Motor neuron (in vitro differentiated cells): Measurements from ENCODE around the gene LAMA2. TPM values are rescaled to one million over a fixed set of nuclear protein-coding genes. Genes with fewer than 3 reads are reported as not detected.

Experiments
- ATAC-seq, 8 experiments: fragments of 200-7000 bp; cut with Tn5 transposase; replicated peaks in 6 of 8; 2 replicates each; pipeline ENCODE4 v1.8.0; 2021; ENCODE audit warnings: mild to moderate bottlenecking in 8 of 8, moderate library complexity in 8 of 8
- H3K27ac ChIP-seq, 2 donors: fragments of 250-450 bp; sonication (Bioruptor Pico); 2 replicates each; pipeline ENCODE4 v1.9.0; 2021; ENCODE audit warnings: antibody characterized with exemption in 2 of 2, mild to moderate bottlenecking in 2 of 2, moderate library complexity in 1 of 2
- H3K4me1 ChIP-seq, 2 donors: fragments of 250-450 bp; sonication (Bioruptor Pico); replicated peaks in 1 of 2; 2 replicates each; pipeline ENCODE4 v1.6.1; 2021; ENCODE audit warnings: antibody characterized with exemption in 2 of 2, mild to moderate bottlenecking in 2 of 2, moderate library complexity in 1 of 2
- H3K4me3 ChIP-seq, 5 donors: fragments of 250-450 bp; sonication (Bioruptor Pico); 2 replicates each; pipeline ENCODE4 v1.9.0; 2021; ENCODE audit warnings: antibody characterized with exemption in 5 of 5, mild to moderate bottlenecking in 5 of 5, moderate library complexity in 4 of 5
- WGBS, 10 experiments: fragments of 450-650 bp; shearing (Covaris generic); methylation state at CpG; one replicate each; pipeline ENCODE4 v1.0.0; 2022; 5-methylcytosine and 5-hydroxymethylcytosine counted together
- in situ Hi-C, 9 experiments: fragments of 400-800 bp; cut with MboI; loops; one replicate each; pipeline ENCODE4 v1.15.0; 2021; ENCODE audit warnings: low sequenced_read_pairs in 9 of 9, low pct_unique_long_range_greater_than_20kb in 2 of 9; ENCODE audit not compliant: unreplicated experiment in 9 of 9
- total RNA-seq, 8 experiments: library from RNA; unstranded; fragments of 300-600 nt; gene quantifications; 2 replicates each; pipeline versions ENCODE4 v1.2.3 to v1.2.4, GENCODE V29; 2022

Gene LAMA2
- total RNA-seq, 8 experiments from 2014 or later = 0.52 to 232 (median 5.1) TPM

DNA sequence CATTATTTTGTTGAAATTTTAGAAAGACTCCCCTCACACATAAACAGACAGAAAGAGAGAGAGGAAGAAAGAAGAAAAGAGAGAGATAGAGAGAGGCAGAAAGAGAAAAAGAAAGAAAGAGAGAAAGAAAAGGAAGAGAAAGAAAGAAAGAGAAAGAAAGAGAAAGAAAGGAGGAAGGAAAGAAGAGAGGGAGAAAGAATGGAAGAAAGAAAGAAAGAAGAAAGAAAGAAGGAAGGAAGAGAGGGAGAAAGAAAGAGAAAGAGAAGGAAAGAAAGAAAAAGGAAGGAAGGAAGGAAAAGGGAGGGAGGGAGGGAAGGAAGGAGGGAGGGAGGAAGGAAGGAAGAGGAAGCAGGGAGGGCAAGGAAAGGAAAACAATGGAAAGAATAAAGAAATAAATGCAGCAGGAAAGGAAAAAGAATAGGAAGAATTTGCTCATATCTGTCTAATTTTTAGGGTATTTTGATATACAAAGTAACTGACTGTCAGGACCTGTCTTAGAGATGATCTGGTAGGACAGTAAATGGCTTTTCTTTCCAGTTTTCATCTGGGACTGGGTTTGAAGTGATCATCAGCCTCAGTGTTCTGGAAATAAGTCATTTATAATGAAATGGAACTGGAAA lies 325.6 kb downstream of the LAMA2 start:
- peaks cover 3 to 6% of the 10 kb centered on the region in 2 donors for H3K4me1 ChIP-seq
- no peak for ATAC-seq
- in situ Hi-C loops = loop anchor here in 1 of 9 experiments (10.0 kb wide), 1 partner anchor 64 kb away; no protein-coding TSS in a partner anchor
- H3K4me3 ChIP-seq = no peak overlapping the region
- no peak overlapping the region for H3K27ac ChIP-seq

DNA sequence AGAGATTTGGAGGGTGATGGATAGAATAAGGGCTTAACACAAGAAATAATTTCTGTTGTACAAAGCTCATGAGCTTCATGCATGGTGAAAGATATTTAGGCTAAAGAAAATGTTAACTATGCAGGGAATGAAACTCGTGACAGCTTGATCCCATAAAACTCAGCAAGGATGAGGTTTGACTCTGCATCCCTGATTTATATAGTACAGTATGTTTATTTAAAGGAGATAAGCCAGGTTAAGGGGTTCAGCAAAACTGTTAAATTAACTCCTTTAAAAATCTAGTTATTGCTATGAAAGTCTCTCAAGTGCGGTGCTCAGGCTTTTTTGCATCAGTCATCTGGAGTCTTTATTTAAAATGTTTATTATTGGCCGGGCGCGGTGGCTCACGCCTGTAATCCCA lies 326.4 kb downstream of the LAMA2 start:
- whole genome bisulfite sequencing, 10 experiments = 75 to 100% (median 100%) methylated on average over 1 to 5 of the region's 6 CpGs; no CpG with 5 or more reads in 1 of the 10 experiments
- H3K27ac ChIP-seq = no peak overlapping the region
- no peak for ATAC-seq
- peaks cover 3 to 6% of the 10 kb centered on the region in 2 donors for H3K4me1 ChIP-seq
- no peak overlapping the region for H3K4me3 ChIP-seq
- in situ Hi-C loops = loop anchor here in 1 of 9 experiments (10.0 kb wide), 1 partner anchor 65 kb away; no protein-coding TSS in a partner anchor

DNA sequence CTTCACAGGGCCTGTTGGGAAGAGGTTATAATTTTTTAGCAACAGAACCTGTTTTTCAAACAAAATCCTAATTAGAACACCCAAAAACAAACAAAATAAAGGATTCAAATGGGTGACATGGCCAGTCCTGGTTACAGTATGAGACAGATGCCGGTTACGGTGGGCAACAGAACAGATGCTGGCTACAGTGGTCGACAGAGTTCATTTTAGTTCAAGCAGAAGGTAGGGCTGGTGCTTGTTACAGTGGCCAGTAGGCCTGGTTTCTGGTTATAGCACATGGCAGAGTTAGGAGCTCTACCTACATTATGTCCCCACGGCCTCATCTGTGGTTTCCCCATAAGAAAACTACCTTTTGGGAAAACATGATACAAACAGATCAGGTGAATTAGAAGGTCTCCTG lies 327.7 kb downstream of the LAMA2 start:
- in situ Hi-C loops = no loop called here

DNA sequence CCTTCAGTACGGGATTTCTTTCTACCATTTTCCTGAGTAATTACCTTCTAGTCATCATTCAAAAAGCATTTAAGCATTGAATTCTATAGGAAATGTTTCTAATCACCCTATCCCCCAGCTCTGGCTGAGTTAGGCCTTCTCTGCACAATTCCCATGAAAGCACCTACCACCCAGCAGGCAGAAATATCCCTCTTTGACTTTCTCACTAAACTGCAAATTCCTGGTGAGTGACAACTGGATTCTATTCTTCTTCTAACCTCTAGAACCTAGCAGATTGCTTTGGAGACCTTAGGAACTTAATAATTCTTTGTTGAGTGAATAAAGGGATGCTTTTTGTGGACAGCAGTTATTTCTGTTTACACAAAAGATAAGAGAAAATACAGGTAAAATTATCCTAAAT lies 328.7 kb downstream of the LAMA2 start:
- ATAC-seq = no peak
- Histone ChIP-seq H3K27ac (no peak overlapping the region), H3K4me3 (no peak overlapping the region), H3K4me1 (peaks cover 3 to 5% of the 10 kb centered on the region in 2 donors)
- in situ Hi-C loops = no loop called here
- 40 to 89% (median 70%) methylated on average over 1 of the region's 1 CpG; no CpG with 5 or more reads in 2 of the 10 experiments for WGBS, 10 experiments

More for the DNA sequence above, 327.7 kb downstream of the LAMA2 start:
- 83 to 100% (median 95%) methylated on average over 2 to 4 of the region's 4 CpGs; no CpG with 5 or more reads in 3 of the 10 experiments for WGBS, 10 experiments
- Histone ChIP-seq H3K4me3 (no peak overlapping the region), H3K27ac (no peak overlapping the region), H3K4me1 (peaks cover 3 to 6% of the 10 kb centered on the region in 2 donors)
- ATAC-seq = no peak

DNA sequence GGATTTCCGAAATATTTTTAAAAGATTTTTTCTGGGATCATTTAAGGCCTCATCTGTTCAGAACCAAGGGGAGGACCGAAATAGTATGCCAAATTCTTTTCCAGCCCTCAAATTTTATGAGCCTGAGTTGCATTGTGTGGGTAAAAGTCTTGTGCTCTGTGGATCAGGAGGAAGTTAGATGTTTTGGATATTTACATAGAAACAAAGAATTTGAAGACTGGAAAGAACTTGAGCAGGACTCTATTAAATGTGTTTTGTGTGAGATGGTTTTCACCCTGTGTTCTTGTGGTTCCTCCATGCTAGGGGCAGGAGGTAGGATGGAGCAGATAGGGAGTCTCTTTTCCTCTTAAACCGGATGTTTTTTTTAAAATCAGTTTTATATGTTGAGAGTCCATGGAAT lies 329.1 kb downstream of the LAMA2 start:
- H3K4me3 ChIP-seq = no peak overlapping the region
- WGBS, 10 experiments = 47 to 100% (median 85%) methylated on average over 1 to 3 of the region's 3 CpGs
- peaks cover under 1% of the 10 kb centered on the region in 2 donors for H3K4me1 ChIP-seq
- in situ Hi-C loops = no loop called here
- ATAC-seq = no peak
- H3K27ac ChIP-seq = no peak overlapping the region

DNA sequence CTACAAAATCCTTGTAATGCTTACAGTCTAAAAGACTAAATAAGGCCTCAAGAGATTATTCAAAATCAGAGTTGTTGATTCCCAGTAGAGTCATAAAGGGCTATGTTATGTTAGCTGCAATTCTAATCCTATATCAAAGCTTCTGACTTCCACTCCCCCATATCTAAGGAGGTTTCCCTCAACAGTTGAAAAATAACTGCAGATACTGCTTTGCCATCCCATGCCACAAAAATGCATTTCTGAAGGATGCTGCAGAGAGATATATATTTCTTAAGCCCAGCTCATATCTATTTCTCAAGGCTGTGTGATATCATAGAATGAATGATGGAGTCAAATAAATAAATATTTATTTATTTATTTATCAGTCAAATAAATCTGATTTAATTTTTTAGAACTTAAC lies 332.3 kb downstream of the LAMA2 start:
- no peak for ATAC-seq
- H3K27ac ChIP-seq = no peak overlapping the region
- H3K4me3 ChIP-seq = no peak overlapping the region
- H3K4me1 ChIP-seq = no peaks in the 10 kb centered on the region
- in situ Hi-C loops = no loop called here

DNA sequence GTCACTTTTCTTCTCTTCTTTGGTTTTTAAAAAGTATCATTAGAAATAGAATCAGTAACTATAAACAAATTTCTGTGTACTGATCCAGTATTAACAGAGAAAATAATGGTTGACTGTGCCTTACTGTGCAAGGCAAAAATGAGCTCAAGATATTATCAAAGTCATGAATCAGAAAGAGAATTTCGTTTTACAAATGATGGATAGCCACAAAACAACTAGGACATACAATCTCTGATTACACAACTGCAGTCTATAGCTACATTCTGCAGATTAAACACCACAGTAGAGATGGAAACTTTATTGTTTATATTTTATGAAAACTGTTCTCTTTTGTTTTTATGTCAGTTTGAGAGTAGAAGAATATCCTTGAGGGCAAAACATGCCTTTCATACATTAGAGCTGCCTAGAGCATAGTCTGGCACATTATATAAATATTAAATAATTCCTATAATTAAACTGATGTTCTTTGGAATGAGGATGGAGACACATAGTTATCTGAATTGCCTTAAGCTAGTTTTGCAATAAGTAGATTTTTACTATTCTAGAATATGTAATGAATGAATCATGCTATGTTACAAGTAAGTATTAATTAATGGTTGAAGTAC lies 333.1 kb downstream of the LAMA2 start:
- H3K4me1 ChIP-seq = no peaks in the 10 kb centered on the region
- H3K27ac ChIP-seq = no peak overlapping the region
- peak in 2 of 8 experiments; percentile 22 to 26 for ATAC-seq
- in situ Hi-C loops = no loop called here
- 11 to 67% (median 40%) methylated on average over 1 of the region's 1 CpG for WGBS, 10 experiments
- H3K4me3 ChIP-seq = no peak overlapping the region

DNA sequence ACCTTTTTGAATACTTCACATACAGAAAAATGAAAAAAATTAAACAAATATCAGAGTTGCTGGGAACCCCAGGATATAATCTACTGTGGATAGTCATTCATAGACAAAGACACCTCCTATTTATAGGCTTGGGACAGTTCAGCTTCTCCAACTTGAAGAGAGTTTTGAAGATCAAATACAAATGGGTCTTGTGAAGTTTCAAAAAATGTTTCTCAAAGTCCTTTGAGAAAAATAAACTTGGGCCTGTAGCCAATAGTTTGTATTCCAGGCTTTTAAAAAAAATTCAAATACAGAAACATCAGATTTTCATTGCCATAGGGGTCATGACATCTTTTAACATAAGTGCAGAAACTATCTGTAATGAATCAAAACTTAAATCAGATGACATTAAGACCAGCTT lies 334.8 kb downstream of the LAMA2 start:
- in situ Hi-C loops = no loop called here
- Histone ChIP-seq H3K4me3 (no peak overlapping the region), H3K4me1 (no peaks in the 10 kb centered on the region), H3K27ac (no peak overlapping the region)
- no peak for ATAC-seq

DNA sequence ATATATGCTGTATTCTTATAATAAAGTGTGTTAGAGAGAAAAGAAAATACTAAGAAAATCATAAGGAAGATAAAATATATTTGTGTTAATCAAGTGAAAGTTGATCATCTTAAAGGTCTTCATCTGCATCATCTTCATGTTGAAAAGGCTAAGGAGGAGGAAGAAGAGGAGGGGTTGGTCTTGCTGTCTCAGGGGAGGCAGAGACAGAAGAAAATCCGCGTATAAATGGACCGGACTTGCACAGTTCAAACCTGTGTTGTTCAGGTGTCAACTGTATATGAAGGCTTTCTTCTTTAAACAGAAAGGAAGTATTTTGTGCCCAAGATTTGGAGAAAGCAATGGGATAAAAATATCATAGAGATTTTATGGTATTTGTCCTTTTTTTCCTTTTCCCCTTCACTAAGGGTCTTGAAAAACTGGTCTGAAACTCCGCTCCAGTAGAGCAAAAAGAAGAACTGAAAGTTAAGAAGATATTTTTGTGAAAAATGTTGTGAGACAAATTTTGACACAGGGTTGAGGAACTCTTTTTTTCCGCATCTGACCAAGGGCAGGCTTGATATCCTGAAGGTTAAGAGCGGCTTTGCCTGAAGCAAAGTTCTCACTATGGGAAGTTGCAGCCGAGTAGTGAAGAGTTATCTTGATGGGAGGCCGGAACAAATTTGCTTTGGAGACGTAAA lies 350.7 kb downstream of the LAMA2 start:
- H3K27ac ChIP-seq = no peak overlapping the region

DNA sequence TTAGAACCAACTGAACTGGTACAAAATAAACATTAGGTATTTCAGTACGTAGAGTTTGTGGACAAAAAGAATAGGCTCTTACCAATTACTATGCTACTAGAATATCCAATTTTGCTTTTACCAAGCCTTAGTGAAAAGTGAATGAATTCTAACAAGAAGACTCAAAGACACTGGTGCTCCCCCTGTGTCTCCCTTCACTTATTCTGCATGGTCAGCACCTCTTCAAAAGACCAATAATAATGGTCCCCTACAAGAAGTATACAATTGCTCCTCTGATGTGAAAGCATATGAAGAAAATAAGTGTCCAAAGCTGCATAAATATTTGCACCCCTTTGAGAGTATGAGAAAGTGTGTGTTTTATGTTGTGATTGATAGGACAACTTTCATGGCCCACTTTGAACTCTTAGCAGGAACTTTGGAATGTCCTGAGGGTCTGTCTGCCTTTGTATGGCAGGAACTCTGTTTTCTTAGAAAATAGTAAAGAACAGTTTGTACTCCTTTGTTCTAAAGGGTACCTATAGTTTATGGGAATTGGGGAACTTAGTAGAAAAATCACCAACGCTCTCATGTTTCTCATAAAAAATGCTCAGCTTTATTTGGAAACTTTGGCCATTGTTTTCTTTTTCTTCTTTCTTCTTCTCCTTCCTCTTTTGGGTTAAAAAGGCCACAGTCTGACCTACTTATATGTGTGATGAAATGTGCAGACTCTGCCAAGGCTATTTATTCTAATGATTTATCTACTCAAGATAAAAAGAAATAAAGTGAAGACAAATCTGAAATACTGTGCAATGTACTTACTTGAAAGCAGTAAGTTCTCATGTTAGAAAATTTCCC lies 352.4 kb downstream of the LAMA2 start:
- H3K27ac ChIP-seq = no peak overlapping the region
- 10 to 86% (median 60%) methylated on average over 1 to 2 of the region's 2 CpGs for WGBS, 10 experiments
- H3K4me3 ChIP-seq = no peak overlapping the region
- no peaks in the 10 kb centered on the region for H3K4me1 ChIP-seq
- in situ Hi-C loops = no loop called here
- peak in 1 of 8 experiments; percentile 76 for ATAC-seq

More for the DNA sequence above, 350.7 kb downstream of the LAMA2 start:
- in situ Hi-C loops = no loop called here
- Histone ChIP-seq H3K4me1 (no peaks in the 10 kb centered on the region), H3K4me3 (no peak overlapping the region)
- no peak for ATAC-seq
- WGBS, 10 experiments = 91 to 100% (median 95%) methylated on average over 3 to 9 of the region's 9 CpGs

DNA sequence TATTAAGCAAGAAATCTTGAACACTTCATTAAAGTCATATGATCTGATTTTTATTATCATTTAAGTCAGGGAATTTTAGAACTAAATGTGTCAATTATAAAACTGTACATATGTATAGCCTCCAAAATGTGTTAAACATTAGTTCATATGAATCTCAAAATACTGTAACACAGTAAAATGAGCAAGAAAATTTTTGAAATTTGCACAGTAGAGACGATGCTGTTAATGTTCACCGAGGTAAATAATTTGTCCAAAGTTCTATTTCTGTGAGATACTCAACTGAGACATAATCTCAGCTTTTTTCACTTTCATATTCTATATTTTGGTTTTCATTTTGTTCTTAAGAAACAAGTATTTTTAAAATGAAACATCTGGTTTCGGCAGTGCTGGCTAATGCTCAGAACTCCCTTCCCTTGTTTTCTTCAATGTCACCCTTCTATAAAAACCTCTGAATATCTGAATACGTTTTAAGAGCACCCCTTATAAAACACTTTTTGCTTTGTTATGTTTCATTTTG lies 353.1 kb downstream of the LAMA2 start:
- Histone ChIP-seq H3K4me3 (no peak overlapping the region), H3K27ac (no peak overlapping the region), H3K4me1 (no peaks in the 10 kb centered on the region)
- no peak for ATAC-seq
- 20 to 94% (median 85%) methylated on average over 3 to 4 of the region's 4 CpGs for WGBS, 10 experiments
- in situ Hi-C loops = no loop called here

DNA sequence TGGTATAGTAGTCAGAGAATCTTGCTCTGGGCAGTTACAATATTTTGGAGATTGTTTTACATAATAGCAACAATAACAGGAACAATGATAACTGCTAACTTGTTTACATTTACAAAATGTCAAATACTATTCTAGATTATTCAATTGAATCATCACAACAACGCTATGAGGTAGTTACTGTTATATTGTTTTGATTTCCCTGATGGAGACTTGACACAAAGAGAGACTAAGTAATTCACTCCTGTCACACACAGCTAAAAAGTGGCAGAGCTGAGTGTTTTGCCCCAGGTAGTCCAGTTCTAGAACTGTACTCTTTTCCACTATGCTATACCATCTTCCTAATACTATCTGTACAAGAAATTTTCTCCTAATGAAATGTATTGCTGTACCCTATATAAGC lies 356.1 kb downstream of the LAMA2 start:
- H3K4me3 ChIP-seq = no peak overlapping the region
- 33 to 100% (median 100%) methylated on average over 1 of the region's 1 CpG; no CpG with 5 or more reads in 2 of the 10 experiments for WGBS, 10 experiments
- no peak overlapping the region for H3K27ac ChIP-seq
- in situ Hi-C loops = no loop called here
- ATAC-seq = no peak
- no peaks in the 10 kb centered on the region for H3K4me1 ChIP-seq
